Stimulated activated CD4-positive, alpha-beta T cell treated with anti-CD3 and anti-CD28 coated beads, TNF-alpha, amount 100 ng/mL, for 24 hours (primary cell): ENCODE data around the gene USP31.
"Not testable (repeated sequence)": the region's sequence is repeated elsewhere in the genome, so short reads cannot be mapped to it uniquely, and the experiment has no call there.

Source experiments
- DNase-seq, 3 experiments: peaks; one replicate each; pipeline ENCODE4 v3.0.0-alpha.2; 2020; ENCODE audit warnings: low read depth in 3 of 3

The USP31 gene

DNA sequence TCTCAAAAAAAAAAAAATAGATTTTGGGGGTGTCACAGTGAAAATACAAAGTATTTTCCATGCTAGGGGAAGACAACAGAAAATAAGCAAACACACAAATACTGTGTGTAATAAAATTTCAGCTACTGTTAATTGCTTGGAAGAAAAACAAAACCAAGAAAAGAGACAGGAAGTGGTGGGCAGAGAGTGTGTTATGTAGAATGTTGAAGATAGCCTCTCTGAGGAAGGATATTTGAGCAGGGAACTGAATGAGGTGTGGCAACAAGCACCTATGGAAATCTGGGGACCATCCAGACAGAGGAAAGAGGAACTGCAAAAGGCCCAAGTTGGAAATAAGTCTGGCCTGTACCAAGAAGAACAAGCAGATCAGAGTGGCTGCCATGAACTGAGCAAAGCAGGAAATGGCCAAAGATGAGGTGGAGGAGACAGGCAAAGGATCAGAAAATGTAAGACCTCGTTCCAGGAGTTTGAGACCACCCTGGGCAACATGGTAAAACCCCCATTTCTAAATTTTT is 7.8 kb upstream of the USP31 start:
- no peak for DNase-seq

DNA sequence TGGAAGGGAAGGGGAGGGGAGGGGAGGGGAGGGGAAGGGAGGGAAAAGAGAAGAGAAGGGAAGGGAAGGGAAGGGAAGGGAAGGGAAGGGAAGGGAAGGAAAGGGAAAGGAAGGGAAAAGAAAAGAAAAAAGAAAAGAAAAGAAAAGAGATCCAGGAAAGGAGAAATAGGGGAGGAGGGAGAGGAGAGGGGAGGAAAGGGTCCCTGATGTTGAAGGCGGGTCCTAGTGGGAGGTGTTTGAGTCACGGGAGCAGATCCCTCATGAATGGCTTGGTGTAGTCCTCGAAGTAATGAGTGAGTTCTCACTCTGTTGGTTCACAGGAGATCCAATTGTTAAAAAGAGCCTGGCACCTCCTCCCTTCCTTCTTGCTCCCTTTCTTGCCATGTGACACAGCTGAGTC is 6.9 kb upstream of the USP31 start:
- no peak for DNase-seq

DNA sequence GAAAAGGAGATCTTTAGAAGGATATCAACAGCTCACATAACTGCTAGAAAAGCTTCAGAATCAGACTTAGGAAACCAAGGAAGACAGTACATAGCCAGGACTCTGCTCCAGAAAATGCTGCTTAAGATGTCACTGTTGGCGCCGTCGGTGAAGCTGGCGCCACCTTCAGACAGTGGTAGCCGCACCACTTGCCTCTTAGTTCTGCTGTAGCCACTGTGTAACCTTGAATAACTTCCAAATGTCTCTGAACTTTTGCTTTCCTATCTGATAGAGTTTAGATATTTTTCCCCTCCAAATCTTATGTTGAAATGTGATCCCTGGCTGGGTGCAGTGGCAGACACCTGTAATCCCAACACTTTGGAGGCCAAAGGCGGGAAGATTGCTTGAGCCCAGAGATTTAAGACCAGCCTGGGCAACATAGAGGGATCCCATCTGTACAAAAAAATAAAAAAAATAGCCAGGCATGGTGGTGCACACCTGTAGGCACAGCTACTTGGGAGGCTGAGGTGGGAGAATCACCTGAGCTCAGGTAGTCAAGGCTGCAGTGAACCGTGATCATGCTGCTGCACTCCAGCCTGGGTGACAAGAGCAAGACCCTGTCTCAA is 6.3 kb upstream of the USP31 start:
- no peak for DNase-seq

GRCh38 chr16:23152386-23153178 is 3.3 kb upstream of the USP31 start:
- no peak for DNase-seq

DNA sequence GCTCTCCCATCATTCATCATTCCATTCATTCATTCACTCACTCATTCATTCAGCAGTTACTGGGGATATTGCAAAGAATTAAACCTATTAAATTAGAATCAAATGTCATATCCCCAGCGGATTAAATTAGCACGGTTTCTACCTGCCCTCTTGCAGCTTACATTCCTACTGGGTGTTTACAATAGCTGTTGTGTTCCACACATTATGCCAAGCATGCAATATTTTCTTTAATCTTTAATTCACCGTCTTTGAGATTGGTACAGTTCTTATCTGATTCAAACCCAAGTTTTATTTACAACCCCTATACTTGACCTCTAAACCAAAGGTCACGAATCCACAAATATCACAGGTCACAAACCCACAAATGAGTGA is 727 bp upstream of the USP31 start:
- no peak for DNase-seq

DNA sequence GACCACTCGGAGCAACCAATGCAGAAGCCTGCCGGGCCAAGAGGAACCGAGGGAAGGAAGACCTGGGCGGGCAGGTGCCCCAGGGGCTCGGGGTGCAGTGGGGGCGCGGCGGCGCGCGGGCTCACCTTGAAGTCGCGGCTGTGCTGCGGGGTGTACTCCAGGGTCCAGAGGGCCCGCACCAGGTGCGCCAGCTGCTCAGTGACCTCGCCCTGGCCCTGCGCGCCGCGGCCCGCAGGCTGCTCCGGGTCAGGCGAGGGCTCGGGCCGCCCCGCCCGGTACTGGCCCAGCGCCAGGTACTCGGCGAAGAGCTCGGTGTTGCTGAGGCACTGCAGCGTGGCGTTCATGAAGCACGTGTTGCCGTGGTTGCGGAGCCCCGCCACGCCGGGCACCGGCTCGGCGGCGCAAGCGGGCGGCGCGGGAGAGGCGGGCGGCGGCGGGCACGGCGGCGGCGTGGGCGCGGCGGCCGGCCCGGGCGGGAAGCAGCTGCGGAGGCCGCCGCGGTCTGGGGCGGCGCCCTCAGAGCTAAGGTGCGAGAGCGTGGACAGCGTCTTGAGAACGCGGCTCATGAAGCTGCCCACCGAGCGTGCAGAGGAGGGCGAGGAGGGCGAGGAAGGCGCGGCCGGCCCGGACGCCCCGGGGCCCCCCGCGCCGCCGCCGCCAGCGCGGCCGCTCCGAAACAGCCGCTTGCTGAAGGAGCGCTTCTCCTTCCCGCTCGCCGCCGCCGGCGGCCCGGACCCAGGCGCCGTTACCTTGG is 562 bp downstream of the USP31 start:
- DNase-seq = peak; percentile 12 to 41 (median 21)

GRCh38 chr16:23148166-23148512 is 1.1 kb downstream of the USP31 start:
- no peak for DNase-seq

GRCh38 chr16:23147666-23148065 is 1.6 kb downstream of the USP31 start:
- no peak for DNase-seq

DNA sequence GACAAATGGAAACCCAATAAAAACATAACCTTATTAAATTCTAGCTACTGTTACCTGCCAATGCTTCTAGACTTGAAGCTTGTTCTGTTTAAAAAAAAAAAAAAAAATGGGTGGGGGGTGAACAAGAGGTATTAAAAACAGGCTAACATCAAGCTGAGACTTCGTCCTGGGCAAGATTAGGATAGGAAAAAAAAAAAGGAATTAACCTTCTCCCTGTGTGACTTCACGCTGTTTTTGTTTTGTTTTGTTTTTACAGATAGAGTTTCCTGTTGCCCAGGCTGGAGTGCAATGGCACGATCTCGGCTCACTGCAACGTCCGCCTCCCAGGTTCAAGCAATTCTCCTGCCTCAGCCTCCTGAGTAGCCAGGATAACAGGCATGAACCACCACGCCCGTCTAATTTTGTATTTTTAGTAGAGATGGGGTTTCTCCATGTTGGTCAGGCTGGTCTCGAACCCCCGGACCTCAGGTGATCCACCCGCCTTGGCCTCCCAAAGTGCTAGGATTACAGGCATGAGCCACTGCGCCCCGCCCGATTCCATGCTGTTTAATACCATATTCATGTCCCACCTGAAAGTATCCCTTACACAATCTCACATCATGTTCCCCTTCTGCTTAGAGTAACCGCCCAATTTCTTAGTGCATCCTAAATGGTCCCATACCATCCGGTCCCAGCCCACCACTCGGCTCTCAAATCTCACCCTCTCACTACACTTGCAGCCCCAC is 2.2 kb downstream of the USP31 start:
- DNase-seq = no peak

GRCh38 chr16:23145608-23146007 is 3.6 kb downstream of the USP31 start:
- no peak for DNase-seq

DNA sequence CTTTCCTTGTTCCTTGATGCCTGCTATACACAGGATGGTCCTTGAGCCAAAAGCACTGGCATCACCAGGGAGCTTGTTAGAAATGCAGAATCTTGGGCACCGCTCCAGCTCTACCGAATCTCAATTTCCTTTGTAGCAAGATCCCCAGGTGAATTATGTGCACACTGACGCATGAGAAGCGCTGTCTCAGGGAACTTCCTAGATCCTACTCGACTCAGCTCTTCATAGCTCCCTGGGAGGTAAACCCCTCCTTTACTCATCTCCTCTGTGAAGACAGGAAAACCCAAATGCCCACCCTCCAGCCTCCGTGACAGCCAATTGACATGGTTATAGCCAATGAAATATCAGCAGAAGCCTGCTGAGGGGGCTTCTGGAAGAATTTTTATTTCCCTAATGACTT is 4.1 kb downstream of the USP31 start:
- no peak for DNase-seq

DNA sequence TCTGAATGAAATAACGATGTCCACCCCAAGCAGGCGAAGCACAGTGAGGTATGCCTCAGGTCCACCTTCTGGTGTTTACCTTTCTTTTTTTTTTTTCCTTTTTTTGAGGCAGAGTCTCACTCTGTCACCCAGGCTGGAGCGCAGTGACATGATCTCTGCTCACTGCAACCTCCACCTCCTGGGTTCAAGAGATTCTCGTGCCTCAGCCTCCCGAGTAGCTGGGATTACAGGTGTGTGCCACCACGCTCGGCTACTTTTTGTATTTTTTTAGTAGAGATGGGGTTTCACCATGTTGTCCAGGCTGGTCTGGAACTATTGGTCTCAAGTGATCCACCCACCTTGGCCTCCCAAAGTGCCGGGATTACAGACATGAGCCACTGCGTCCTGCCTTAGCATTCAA is 4.9 kb downstream of the USP31 start:
- DNase-seq = not testable (repeated sequence)

GRCh38 chr16:23143391-23143790 is 5.9 kb downstream of the USP31 start:
- no peak for DNase-seq

DNA sequence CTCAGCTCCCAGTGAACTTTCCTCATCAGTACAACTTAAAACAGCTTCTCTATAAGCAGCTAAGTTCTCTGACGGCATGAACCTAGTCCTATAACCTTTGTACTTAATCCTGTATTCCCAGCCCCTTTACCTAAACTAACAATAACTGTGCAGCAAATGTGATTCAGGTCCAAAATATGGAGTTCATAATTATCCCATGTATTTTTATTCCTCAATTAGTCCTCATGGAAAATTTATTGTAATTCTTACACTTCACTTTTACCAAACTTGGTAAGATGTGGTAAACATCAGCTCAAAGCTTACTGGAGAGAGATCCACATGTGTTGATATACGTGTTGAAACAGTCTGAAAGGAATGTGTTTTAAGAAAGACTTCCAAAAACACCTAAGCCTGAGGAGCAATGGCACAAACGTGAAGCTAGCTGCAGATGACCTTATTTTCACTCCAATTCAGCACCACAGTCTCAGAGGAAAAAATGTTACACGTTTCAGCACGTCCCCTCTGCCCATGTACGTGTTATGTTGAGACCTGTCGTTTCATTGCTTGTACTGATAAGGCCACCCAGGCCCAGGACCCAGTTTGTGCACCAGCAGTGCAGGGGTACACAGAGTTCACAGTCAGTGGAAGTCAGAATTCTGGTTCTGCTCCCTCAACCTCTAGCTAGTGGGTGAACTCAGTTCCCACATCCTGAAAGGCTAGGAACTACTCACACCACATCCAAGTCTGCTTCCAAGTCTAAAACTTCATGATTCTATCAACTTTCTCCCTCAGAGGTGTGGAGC is 7.1 kb downstream of the USP31 start:
- DNase-seq = no peak

DNA sequence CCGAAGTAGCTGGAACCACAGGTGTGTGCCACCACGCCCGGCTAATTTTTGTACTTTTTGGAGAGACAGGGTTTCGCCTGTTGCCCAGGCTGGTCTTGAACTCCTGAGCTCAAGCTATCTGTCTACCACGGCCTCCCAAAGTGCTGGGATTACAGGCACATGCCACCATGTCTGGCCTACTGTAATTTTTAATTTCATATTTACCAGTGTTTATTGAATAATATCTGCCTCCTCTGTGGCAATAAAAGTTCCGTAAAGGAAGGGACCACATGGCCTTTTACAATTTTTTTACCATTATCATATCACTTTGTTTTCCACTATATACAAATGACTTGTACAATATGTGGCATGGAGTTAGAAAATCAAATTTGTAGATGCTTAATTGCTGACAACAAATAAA is 7.8 kb downstream of the USP31 start:
- DNase-seq = no peak

GRCh38 chr16:23141033-23141432 is 8.2 kb downstream of the USP31 start:
- no peak for DNase-seq

- no peak for DNase-seq
Observed at GRCh38 chr16:23140107-23140506, 9.1 kb downstream of the USP31 start.

DNA sequence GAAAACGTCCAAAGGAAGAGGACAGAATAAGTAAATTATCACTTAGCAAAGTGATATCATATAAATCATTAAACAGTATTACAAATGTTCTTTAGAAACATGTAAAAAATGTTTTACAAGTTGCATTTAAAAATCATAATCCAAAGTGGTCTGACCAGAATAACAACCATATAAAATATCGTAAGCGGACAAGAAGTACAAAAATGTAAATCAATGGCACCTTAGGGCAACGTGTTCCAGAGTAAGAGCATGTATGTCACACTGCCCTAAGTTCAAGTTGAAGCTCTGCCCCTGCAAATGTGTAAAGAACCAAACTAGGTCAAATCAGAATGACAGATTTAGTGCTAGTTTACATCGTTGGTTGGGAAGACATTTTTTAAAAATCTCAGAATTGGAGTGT is 11.4 kb downstream of the USP31 start:
- DNase-seq = no peak

- DNase-seq = no peak
Observed at GRCh38 chr16:23137256-23137655, 12.0 kb downstream of the USP31 start.

DNA sequence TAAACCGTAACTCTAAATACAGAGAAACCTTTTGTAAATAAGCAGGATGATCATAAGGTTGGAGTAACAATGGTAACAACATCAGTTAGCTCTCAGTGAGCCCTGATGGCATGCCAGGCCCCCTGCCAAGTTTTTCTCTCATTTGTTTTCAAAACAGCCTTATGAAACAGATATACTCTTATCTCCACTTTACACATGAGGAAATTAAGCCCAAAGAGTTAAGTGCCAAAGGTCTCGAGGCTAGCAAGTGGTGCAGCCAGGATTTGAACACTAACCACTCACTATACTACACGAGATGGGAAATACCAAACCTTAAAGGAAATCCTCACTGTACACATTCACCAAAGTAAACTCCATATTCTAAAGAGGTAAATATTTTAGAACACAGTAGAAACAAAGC is 15.0 kb downstream of the USP31 start:
- no peak for DNase-seq

- DNase-seq = no peak
Observed at GRCh38 chr16:23132775-23133463, 16.3 kb downstream of the USP31 start.
